HepG2 (cell line): Measurements from ENCODE around the gene PTPN18. TPM values are rescaled to one million over a fixed set of nuclear protein-coding genes. Genes with fewer than 3 reads are reported as not detected.
A peak's percentile ranks its signal among the peaks of the same experiment; 100 is the strongest.

ENCODE experiments used
- FUBP1 ChIP-seq: sonication (generic); formaldehyde crosslinking; IDR thresholded peaks from 2 replicates; pipeline ENCODE4 v1.5.1; 2020; ENCODE audit warnings: missing genetic modification reagents, mild to moderate bottlenecking, borderline replicate concordance
- HMGXB4 ChIP-seq, 2 experiments: sonication (generic) in 1 of 2; formaldehyde crosslinking in 1 of 2; IDR thresholded peaks; 2 replicates each; pipeline versions ENCODE4 v1.4.0 to v1.6.1; 2018 to 2020; ENCODE audit warnings: missing genetic modification reagents in 2 of 2, borderline replicate concordance in 1 of 2, low read depth in 1 of 2, mild to moderate bottlenecking in 1 of 2, missing biosample characterization in 1 of 2
- POLR2G ChIP-seq: fragments of 200-400 bp; formaldehyde crosslinking; IDR thresholded peaks from 2 replicates; pipeline ENCODE4 v1.6.1; 2018; ENCODE audit warnings: mild to moderate bottlenecking, low read depth, low read length, moderate library complexity
- SMAD1 ChIP-seq: sonication (generic); formaldehyde crosslinking; IDR thresholded peaks from 2 replicates; pipeline ENCODE4 v1.4.0; 2020; ENCODE audit warnings: missing genetic modification reagents, low read depth, mild to moderate bottlenecking, borderline replicate concordance
- TBX3 ChIP-seq: fragments of 450-650 bp; IDR thresholded peaks from 2 replicates; pipeline ENCODE4 v1.6.1; 2017; ENCODE audit warnings: antibody characterized with exemption, mild to moderate bottlenecking, inconsistent platforms, borderline replicate concordance
- THAP9 ChIP-seq: sonication (generic); formaldehyde crosslinking; IDR thresholded peaks from 2 replicates; pipeline ENCODE4; 2020; ENCODE audit warnings: missing genetic modification reagents, mild to moderate bottlenecking, borderline replicate concordance
- ZBTB7A ChIP-seq: sonication (generic); formaldehyde crosslinking; IDR thresholded peaks from 2 replicates; pipeline ENCODE4 v1.8.0; 2022; ENCODE audit warnings: mild to moderate bottlenecking, missing genetic modification reagents
- ZMYM4 ChIP-seq: sonication (generic); formaldehyde crosslinking; IDR thresholded peaks from 2 replicates; pipeline ENCODE4 v1.8.1; 2023; ENCODE audit warnings: mild to moderate bottlenecking, missing genetic modification reagents
- ZNF33A ChIP-seq: sonication (generic); formaldehyde crosslinking; IDR thresholded peaks from 2 replicates; pipeline ENCODE4 v1.5.1; 2020; ENCODE audit warnings: missing genetic modification reagents, mild to moderate bottlenecking, moderate library complexity, borderline replicate concordance
- ZNF431 ChIP-seq: sonication (generic); formaldehyde crosslinking; IDR thresholded peaks from 2 replicates; pipeline ENCODE4 v1.9.0; 2022; ENCODE audit warnings: missing genetic modification reagents, low read depth, mild to moderate bottlenecking, borderline replicate concordance
- ZNF614 ChIP-seq: IDR thresholded peaks from 2 replicates; pipeline ENCODE4 v1.6.1; 2018; ENCODE audit warnings: missing biosample characterization, missing genetic modification reagents, inconsistent platforms, borderline replicate concordance
- ZNF652 ChIP-seq: IDR thresholded peaks from 2 replicates; pipeline ENCODE4 v1.6.1; 2016; ENCODE audit warnings: low read depth, borderline replicate concordance
- polyA plus RNA-seq, 8 experiments: library from polyadenylated mRNA; depleted of rRNA in 3 of 8; stranded (reverse) in 7 of 8; unstranded in 1 of 8; fragments of >200 nt; fragmentation: Illumina TruSeq in 4 of 8; extraction: Trizol in 4 of 8; gene quantifications; 2 replicates each; pipeline versions ENCODE4 v1.2.1 to v1.2.3, GENCODE V29; 2011 to 2016; ENCODE audit warnings: low read depth in 4 of 8, missing spikeins in 1 of 8, mixed read lengths in 1 of 8; ENCODE audit not compliant: insufficient read depth in 1 of 8
- total RNA-seq, 5 experiments: library from RNA; depleted of rRNA; stranded (reverse); fragments of >200 nt; fragmentation: Illumina TruSeq; extraction: Trizol; gene quantifications; 2 replicates each; pipeline ENCODE4 v1.2.3, GENCODE V29; 2016; ENCODE audit warnings: low read depth in 1 of 5
- TF ChIP-seq, protein P1 (sequence below): sonication (generic); formaldehyde crosslinking; IDR thresholded peaks from 2 replicates; pipeline ENCODE4 v1.8.0; 2022; ENCODE audit warnings: mild to moderate bottlenecking, missing genetic modification reagents, moderate library complexity

PTPN18 gene
- total and polyA plus RNA-seq, 2 of the 13 experiments (the other 11 are each of a cell fraction or from before 2014, with no cell fraction given), result 14.8 to 39.6 TPM

GRCh38 chr2:130391058-130391871, 35.4 kb downstream of the PTPN18 start (continued):
- TF ChIP-seq FUBP1 (CRISPR knock-in tag) (no peak), ZNF614 (peak; percentile 20; the same call in 1 of the 2 replicates), POLR2G (peak; percentile 90), ZBTB7A (CRISPR knock-in tag) (no peak), THAP9 (CRISPR knock-in tag) (peak; percentile 73; the same call in 1 of the 2 replicates), TBX3 (no peak), ZMYM4 (CRISPR knock-in tag) (peak; percentile 51; the same call in 1 of the 2 replicates), ZNF431 (CRISPR knock-in tag) (0 out of 2 replicates have a peak, but pooled peaks have one; percentile 51), HMGXB4 (CRISPR knock-in tag; IDR thresholded peaks at IDR 0.05; ENCODE audit: borderline replicate concordance in 1 of 2, low read depth in 1 of 2) (peak; percentile 56 to 70; a peak in 2 of 4 replicates), ZNF33A (CRISPR knock-in tag) (peak; percentile 29; the same call in 1 of the 2 replicates), SMAD1 (no peak), ZNF652 (CRISPR knock-in tag) (no peak)
- TF ChIP-seq, protein P1, sequence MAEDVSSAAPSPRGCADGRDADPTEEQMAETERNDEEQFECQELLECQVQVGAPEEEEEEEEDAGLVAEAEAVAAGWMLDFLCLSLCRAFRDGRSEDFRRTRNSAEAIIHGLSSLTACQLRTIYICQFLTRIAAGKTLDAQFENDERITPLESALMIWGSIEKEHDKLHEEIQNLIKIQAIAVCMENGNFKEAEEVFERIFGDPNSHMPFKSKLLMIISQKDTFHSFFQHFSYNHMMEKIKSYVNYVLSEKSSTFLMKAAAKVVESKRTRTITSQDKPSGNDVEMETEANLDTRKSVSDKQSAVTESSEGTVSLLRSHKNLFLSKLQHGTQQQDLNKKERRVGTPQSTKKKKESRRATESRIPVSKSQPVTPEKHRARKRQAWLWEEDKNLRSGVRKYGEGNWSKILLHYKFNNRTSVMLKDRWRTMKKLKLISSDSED (CRISPR knock-in tag), result no peak
